ELR (cell line): ENCODE results near the gene TESK2.

Source experiments
- DNase-seq: peaks from one replicate; pipeline ENCODE4 v3.0.0-alpha.2; 2015; ENCODE audit warnings: low read depth

TESK2 gene

DNA sequence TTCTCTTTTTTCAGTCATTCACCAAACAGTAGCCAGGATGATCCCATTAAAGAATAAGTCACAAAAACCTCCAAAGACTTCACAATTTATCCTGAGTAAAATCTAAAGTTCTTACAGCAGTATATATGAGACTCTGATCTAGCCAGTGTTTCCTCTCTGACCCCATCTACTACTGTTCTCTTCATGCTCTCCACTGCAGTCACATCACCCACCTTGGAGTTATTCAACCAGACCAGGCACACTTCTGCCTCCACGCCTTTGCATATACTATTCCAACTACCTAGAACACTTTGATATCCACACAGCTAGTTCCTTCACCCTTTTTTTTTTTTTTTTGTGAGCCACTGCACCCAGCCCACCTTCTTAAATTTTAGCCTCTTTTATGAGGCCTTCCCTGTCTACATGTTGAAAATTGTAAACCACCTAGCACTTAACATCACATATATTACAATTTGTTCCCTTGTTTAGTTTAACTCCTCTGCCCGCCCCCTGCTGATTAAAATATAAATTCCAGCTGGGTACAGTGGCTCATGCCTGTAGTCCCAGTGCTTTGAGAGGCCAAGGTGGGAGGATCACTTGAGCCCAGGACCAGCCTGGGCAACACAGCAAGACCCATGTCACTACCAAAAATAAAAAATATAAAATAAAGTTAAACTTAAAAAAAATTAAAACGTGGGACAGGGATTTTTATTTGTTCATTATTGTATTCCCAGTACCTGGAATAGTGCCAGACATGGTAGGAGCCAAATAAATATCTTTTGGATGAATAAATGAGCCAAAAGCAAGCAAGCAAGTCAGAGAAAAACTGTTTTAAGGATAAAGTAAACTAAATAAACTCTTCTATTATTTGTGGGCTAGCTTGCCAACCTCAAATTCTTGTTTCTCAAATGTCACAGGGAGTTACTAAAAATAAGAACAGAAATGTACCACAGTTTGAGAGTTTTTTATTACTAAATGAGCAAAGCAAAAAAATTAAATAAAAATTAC lies 115.6 kb downstream of the TESK2 start:
- DNase-seq, result peak; percentile 28

DNA sequence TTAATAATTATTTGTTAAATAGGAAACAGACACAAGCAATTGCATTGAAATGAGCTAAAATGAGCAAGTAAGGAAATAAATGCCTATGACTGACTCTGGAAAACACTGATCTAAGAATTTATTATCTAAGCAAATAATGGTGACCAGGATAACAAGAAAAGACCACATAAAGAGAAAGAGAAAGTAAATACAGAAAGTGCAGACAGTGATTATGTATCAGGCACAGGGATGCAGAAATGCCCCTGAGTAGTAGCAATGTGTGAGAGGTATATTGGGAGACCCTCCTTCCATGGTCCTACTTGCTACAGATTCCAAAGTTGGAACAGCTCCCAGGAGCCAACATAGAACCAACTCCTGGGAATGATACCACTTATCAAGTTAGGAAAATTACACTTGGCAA lies 117.4 kb downstream of the TESK2 start:
- DNase-seq, result no peak

DNA sequence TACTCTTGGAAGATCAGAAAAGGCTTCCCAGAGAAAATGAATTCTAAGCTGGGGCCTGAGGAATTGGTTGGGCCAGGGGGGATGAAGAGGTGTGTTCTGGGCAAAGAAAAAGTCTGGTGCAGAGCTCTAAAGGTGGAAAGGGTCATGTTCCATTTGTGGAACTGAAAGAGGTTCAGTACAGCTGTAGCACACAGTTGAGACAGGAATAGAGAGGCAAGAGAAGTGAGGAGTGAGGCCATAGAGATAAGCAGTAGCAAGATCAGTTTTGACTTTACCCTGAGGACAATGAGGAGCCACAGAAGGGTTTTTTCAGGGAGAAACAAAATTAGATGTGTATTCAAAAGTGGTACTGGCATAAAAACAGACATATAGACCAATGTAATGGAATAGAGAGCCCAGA lies 120.4 kb downstream of the TESK2 start:
- no peak for DNase-seq

DNA sequence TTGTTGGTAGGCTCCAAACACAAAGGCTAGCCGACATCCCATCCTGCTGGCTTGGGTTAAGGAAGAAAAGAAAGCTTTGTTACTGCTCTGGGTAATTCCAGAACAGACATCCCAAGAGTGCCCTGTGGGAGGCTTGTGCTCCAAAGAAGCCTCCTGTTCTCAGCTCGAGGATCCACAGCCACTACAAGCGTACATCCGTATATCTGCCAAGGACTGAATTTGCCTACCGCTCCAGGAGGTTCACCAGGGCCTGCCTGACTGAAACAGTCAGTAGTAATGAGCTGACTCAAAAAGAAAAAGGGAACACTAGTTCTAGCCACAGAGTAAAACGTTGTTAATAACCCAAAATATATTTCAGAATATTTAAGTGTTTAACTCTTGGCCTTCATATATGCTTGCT lies 125.9 kb downstream of the TESK2 start:
- no peak for DNase-seq

DNA sequence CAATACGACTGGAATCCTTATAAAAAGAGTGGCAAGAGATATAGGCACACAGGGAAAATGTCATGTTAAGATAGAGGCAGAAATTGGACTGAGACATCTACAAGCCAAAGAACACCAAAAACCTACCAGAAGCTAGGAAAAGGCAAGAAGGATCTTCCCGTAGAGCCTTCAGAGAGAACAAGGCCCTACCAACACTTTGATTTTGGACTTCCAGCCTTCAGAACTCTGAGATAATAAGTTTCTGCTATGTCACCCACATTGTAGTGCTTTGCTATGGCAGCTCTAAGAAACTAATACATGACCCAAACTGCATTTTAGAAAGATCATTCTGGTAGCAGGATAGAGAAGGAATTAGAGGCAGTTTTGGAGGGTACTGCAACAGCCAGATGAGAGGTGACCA lies 126.7 kb downstream of the TESK2 start:
- DNase-seq, result no peak

DNA sequence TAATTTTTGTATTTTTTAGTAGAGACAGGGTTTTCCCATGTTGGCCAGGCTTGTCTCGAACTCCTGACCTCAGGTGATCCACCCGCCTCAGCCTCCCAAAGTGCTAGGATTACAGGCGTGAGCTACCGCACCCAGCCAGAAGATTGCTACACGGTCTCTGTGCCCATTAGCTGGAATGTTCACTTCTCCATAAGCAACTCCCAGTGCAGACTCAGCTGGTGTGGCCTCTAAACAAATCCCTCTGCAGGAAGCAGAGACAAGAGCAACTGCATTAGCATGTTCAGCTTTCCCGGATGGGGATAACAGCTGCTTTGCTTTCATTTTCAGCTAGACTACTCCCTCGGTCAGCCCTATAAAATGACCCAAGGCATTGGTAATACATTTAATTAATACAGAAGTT lies 130.0 kb downstream of the TESK2 start:
- DNase-seq, result peak; percentile 66

DNA sequence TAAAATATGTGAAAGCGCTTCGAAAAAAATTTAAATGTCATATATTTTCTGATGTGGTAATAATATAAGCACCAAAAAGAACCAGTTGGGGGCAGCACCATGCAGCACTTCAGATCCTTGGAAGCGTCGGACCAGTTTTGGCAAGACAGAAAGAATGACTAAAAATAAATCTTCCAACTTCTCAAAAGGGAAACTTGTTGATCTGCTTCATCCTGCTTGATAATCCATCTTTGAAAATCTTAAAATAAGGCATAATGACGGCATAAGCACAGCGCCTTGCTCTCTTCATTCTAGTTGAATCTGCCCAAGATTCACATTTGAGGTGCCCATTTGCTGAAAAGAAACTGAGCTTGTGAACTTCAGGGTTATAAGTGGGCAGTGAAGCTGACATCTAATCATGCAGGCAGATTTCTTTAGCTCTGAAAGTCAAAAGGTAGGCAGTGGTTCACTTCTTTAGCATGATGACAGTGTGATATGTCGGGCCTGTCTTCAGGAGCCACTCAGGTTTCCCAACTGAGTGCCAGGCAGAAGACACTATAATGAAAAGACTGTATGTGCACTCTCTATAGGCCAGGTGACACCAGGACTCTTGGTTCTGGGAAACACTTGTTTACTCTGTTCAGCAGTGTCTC lies 131.0 kb downstream of the TESK2 start:
- DNase-seq, result peak; percentile 76

DNA sequence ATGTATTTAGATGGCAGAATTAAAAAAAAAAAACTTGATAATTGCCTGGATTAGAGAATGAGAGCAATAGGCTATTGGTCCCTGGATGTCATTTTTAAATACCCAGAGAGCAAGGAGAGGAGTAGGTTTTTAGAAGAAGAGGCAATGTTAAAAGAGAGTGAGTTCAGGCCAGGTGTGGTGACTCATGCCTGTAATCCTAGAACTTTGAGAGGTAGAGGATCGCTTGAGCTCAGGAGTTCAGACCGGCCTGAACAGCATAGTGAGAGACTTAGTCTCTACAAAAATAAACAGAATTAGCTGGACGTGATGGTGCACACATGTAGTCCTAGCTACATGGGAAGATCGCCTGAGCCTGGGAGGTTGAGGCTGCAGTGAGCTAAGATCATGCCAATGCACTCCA lies 134.8 kb downstream of the TESK2 start:
- no peak for DNase-seq

DNA sequence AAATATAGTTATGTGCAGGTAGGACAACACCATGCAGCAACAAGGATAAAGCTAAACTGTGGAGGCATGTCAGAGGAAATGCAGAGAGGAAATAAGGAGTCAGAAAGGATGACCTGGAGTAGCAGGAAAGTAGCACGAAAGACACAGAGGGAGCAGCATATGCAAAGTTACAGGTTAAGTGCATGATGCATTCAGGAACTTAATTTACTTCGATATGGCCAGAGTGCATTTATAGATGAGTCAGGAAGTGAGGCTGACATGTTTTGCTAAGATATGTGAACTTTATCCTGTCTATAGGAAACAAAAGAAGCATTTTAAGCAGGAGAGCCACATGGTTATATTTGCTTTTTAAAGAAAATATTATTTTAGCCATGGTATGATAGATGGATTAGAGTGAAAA lies 135.3 kb downstream of the TESK2 start:
- DNase-seq, result peak; percentile 8

DNA sequence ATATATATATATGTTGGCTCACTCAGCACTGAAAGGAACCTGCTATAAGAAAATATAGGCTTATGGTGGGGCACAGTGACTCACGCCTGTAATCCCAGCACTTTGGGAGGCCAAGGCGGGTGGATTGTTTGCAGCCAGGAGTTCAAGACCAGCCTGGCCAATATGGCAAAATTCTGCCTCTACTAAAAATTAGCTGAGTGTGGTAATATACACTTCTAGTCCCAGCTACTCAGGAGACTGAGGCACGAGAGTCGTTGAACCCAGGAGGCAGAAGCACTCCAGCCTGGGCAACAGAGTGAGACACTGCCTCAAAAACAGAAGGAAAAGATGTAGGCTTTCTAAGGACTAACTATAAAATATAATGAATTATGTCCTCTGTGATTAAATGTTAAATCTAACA lies 136.1 kb downstream of the TESK2 start:
- no peak for DNase-seq

DNA sequence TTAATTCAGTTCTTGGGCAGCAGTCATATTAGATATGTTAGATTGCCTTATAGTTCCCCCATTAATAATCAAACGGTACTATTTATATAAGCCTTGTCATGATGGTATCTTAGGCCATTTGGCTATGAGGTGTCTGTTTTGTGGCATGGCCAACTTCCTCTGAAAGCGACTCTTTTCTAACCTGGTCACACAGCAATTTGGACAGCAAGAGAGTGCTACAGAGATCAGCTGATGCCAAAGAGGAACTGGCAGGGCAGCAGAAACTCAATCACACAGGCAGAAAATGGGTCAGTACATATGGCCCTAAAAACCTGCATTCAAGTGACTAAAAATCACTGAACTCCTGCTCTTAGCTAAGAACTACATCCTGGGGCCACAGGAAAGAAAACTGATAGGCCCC lies 137.3 kb downstream of the TESK2 start:
- DNase-seq, result no peak

DNA sequence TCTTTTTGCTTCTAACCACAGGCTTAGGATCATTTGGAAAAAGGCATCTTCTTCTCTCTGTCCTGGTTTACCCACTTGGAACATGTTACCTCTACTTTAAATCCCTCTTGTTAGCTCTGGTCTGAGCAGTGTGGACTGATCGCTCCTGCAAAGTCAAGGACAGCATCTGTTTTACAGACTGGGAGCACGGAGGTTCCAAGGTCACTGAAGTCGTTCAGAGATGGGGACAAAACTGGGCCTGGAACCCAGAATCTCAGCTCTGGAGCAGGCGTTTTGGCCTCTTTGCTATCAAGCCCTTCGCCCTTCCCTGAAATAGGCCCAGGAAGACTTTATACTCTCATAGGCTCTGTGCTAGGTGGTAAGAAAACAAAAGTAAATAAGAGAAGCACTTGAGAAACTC lies 139.5 kb downstream of the TESK2 start:
- no peak for DNase-seq

DNA sequence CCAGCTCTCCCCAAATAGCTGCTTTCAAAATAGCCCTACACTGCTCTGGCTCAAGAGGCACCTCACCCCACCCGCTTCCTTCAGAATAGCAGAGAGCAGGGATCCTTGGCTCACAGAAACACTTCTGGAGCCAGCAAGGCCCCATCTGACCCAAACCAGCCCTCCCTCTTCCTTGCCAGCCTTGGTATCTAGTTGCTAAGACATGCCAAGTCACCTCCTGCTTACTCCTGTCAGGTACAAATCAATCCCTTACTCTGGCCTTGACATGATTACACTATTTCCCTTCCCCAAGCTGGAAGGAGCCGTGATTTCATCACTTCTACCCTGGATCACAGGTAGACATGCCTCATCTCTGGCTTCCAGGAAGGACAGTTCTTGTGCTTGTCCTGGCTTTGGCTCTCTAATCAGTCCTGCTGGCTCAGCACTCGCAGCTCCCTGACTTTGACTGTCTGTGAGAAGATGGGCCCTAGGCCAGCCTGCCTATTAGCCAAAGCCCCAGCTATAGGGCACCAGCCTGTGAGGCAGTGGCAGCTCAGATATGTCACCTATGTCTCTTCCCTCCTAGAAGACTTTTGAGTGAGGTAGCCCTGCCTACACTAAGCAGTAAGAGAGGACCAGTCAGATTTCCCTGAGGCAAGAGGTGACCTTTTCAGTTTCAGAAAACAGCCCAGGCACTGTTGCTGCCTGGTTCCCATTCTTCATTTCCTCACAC lies 141.8 kb downstream of the TESK2 start:
- DNase-seq, result no peak

DNA sequence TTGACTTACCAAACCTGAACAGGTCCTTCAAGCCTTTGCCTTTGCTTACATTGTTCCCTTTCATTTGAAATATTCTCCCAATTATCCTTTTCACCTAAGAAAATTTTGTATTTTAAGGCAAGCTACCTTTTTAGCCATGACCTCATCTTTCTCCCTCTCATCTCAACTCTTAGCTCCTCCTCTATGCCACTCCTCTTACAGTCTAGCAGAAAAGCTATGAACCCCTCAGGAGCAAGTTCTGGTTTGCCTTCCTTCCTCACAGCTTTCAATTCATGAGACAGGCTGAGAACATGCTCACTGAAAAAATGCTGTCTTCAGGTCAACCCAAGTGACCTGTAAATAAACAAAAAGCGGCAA lies 142.4 kb downstream of the TESK2 start:
- DNase-seq, result no peak

DNA sequence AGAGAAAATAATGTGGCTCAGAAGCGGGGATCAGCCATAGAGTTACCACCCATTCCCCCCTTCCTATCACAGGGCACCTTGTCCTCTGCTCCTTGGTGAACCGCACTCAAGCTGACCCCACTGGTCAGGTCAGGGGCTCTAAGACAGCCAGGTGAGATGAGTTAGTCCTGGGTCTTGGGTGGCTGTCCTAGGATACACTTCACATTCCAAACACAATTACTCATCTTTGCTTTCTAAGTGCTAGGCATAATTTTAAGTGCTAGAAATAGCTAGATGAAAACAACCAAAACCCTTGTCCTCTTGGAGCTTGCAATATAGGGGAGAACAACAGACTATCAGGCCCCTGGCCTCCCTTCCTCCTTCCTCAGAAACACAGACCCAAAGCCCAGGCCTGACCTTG lies 142.9 kb downstream of the TESK2 start:
- peak; percentile 60 for DNase-seq

DNA sequence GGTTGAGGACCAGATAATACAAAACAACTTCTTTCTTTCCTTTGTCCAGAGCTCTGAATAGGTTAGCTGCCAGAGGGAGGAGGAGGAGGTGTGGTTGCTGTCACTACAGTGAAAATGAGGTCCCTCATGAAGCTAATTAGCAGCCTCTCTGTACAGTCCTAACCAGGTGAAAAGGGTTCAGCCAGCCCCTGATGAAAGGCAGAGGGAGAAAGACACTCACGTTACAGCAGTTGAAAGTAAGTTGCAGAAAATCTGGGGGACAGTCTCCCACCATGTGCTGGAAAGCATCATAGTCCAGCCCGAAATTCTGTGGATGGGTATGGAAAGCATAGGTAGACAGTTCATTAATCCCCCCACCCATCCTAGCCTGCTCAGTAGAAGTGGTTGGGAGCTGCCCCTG lies 144.5 kb downstream of the TESK2 start:
- DNase-seq, result no peak

DNA sequence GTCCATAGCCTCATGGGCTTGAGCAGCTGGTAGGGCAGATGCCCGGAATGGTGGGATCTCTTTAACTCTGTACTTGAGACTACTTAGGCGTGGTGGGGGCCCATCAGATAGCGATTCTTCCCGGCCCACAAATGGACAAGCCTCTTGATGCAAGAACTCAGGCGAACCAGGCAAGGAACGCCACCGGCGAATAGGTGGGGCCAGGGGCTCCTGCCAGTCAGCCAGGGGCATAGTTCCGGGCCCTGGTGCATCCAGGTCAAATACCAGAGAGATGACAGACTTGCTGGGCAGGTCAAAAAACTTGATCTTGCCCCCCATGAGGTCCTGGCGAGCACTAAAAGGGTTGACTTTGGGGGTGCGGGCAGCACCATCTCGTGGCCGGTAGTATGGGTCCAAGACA lies 145.9 kb downstream of the TESK2 start:
- DNase-seq, result no peak

DNA sequence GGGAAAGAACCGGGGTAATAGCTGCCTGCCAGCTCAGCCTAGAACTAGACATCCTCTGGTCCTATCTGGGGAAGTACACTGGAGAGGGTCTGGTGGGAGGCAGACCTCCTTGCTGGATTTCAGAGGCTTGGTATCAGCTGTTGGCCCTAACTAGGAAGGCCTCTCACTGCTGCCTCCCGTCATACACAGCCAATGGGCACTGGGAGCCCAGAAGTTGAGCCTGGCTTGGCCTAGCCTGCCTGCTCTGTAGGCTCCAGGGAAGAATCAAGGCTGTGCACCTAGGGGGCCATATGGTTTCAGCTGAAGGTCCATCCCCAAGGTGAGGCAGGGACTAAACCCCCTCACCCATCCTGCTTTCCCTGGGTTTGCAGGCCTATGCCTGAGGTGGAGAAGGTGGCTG lies 146.5 kb downstream of the TESK2 start:
- DNase-seq, result no peak

DNA sequence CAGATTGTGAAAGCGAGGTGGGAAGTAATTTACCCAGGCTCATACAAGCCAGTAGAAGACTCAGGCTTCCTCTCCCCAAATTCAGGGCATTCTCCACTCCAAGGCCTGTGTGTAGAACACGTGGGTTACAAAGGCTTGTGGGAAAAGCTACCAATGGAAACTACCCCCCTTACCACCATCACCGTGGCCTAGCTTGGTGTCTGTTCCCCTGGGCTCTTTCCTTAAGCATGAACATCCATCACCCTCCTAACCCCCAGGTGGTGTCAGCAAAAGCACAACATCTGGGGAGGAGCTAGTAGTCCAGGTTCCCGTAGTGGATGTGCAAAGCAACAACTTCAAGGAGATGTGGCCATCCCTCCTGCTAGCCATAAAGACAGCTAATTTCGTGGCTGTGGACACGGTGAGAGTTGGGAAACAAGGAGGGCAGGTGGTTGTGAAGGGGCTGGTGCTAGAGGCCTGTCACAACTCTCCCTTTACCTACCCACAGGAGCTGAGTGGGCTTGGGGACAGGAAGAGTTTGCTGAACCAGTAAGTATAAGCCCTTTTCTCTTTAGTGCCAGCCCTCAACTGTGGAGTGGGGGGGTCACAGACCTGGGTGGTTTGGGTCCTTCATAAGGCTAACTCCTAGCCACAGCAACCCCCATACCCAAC lies 150.0 kb downstream of the TESK2 start:
- peak; percentile 44 for DNase-seq

DNA sequence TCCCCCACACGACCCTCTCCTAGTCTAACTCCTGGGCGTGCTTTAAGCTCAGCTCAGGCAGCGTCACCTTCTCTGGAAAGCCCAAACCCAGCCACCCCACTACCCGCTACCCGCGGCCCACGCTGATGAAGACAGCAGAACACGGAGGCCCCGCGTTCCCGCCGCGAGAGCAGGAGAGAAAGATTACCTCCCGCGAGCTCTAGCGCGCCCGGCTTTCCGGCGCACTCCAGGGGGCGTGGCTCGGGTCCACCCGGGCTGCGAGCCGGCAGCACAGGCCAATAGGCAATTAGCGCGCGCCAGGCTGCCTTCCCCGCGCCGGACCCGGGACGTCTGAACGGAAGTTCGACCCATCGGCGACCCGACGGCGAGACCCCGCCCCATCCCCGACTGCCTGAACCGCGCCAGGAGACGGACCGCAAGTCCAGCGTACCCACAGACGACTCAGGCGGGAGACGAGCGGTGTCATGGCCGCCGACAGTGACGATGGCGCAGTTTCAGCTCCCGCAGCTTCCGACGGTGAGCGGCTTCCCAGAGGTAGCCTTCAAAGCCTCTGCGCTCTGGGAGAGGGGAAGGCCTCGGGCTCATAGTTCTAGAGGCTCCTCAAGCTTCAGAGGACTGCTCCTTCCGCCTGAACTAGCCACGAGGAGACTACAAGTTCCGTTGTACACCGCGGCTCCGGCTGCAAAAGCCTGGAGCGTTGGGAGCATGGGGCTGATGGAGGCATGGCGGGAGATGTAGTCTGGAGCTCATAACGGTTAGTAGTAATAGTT lies 151.0 kb downstream of the TESK2 start, which contains the start of the genes MUTYH and TOE1:
Gene MUTYH, minus strand, starts transcription at position 652 of the 770 bp plus-strand sequence. CDS start 5,935 bp downstream, outside the sequence.
Gene TOE1, plus strand, starts transcription at position 382 of the 770 bp plus-strand sequence. Its CDS starts 83 bp downstream, at position 465.
- DNase-seq, result peak; percentile 96

DNA sequence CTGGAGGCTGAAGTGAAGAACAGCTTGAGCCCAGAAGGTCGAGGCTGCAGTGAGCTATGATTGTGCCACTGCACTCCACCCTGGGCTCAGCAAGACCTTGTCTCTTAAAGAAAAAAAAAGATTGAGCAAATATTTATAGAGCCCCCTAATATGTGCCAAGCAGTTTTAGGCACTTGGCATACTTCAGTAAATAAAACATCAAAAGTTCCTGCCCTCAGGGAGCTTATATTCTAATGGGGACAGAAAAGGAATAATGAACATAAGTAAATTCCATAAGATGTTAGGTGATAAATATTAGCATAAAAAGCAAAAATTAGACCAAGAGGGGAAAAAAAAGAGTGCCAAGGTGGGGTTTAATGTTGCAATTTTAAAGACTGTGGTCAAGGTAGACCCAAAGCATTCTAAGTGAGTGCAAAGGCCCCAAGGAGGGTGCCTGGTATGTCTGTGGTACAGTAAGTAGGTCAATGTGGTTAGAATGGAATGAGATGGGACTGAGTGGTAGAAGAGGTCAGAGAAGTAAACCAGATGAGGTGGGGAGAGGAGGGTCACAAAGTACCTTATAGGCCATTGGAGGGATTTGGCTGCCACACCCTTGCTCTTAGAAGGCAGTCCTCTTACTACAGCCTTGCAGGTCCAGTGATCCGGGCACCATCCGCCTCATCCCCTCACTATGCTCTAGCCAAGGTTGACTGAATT lies 153.2 kb downstream of the TESK2 start:
- DNase-seq, result no peak
